Kidney capillary endothelial cell (primary cell): ENCODE results near the gene TMC2.

Experiments used
- DNase-seq: peaks from one replicate; pipeline ENCODE4 v3.0.0-alpha.2; 2018; ENCODE audit warnings: low spot score

The TMC2 gene

DNA sequence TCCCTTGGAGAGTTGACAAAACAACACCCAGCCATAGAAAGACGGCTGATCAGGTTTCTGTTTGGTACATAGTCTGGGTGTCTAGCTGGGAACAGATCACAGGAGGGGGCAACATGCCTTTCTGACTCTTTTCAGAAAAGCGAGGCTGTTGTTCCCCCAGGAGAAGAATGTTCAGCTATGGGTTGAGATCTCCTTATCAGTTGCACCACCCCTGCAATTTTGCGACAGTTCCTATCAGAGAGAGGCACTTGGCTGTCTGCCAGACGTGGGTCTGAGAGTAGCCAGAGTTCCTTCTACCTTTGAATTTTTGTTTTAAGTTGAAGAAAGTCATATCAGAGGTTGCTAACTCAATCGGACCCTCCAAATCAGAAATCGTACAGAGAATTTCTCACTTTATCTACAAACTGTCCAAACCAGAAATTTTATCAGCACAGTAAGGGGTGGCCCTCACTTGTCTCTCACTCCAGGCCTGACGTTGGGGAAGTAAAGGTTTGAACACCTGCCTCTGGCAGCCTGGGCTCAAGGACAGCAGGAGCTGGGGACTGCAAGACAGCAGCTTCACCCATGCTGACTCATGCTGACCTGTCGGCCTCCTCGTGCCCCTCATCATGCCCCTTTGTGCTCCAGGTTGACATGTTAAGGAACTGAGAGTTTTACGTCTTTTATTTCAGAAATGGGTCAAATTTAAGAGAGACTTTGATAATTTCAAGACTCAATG, 42.3 kb downstream of the TMC2 start:
- DNase-seq, result no peak

DNA sequence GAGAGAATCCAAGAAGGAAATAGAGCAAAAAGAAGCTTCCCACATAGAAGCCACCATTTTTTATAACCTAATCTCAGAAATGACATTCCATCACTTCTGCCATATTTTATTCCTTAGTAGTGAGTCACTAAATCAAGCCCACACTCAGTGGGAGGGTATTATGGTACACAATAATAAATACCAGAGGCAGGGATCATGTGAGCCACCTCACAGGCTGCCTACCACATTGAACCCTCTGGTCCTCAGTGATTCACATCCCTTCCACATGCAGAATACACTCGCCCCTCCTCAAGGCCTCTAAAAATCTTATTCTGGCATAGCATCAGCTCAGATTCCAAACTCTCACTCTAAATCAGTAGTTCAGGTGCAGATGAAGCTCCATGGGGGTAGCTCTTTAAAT, 49.4 kb downstream of the TMC2 start:
- no peak for DNase-seq

DNA sequence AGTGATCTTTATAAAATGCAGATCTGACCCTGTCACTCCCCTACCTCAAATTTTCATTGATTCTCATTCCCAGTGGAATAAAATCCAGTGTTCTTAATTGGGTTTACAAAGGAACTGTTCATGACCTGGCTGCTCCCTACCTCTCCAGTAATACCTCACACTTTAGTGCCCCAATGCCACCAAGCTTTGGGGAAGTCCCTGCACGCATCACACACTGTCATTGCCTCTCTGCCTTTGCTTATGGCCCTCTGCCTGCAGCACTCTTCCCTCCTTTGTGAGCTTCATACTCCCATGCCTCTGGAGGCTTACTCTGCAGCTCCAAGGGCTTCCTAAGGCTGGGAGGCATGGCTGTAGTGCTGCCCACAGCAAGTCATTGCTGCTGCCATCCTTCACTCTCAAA, 57.4 kb downstream of the TMC2 start:
- no peak for DNase-seq

DNA sequence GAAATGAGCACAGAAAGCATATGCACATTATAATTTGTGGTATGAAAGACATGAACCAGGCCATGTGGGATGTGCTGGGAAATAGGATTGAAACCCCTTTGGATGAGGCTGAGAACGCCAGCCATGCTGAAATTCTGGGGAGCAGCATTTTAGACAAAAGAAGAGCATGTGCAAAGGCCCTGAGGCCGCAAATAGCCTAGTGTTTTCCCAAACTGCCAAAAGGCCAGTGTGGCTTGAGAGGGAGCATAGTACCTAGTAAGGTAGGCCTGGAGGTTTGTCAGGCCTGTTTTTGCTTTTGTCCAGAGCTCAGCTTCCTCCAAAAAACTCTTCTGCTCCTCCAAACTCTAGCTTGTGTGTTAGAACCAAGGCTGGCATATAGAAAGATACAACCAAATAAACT, 58.7 kb downstream of the TMC2 start:
- no peak for DNase-seq

DNA sequence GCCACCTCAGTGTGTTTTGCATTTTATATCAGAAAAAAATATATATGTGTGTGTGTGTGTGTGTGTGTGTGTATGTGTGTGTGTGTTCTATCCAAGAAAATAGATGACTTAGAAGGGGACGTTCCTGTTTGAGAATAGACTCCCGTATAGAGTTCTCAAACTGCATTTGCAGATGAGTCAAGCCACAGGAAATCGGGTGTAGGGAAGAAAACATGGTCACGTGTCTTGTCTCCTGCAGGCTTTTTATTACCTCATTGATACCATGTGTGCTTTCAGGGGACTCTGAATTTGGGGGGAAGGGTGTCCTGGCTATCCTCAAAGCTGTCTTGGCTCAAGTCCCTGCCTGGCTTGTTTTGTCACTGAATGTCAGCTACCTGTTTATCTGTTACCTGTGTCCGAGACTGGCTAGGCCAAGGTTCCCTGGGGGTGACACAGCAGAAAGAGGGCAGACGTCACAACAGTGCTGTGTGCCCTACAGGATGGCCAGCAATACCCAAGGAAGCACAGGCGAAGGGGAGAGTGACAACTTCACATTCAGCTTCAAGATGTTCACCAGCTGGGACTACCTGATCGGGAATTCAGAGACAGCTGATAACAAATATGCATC, 60.4 kb downstream of the TMC2 start:
- peak; percentile 17 for DNase-seq

DNA sequence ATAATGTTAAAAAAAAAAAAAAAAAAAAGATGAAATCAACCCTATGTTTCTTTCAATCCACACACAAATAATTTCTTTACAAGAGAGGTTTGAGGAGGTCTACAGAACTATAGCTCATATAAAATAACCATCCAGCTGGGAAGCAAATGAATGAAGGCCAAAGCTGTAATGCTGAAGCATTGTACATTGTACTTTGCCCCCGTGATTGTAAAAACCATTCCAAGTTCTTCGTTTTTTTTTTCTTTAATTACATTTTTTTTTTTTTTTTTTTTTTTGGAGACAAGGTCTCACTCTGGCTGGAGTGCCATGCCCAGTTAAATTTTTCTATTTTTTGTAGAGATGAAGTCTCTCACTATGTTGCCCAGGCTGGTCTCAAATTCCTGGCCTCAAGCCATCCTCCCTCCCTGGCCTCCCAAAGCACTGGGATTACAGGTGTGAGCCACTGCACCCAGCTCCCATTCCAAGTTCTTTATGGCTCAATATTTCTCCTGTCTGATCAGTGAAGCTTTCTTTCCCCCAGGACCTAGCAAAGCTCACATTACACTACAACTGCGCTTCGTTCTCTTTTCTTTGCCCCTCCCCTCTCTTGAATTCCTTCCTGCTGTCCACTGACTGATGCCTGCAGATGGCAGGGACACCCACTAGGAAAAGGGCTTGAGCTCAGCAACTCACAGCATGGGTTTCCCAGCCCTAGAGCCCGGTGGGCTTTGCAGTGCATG, 63.1 kb downstream of the TMC2 start:
- no peak for DNase-seq

DNA sequence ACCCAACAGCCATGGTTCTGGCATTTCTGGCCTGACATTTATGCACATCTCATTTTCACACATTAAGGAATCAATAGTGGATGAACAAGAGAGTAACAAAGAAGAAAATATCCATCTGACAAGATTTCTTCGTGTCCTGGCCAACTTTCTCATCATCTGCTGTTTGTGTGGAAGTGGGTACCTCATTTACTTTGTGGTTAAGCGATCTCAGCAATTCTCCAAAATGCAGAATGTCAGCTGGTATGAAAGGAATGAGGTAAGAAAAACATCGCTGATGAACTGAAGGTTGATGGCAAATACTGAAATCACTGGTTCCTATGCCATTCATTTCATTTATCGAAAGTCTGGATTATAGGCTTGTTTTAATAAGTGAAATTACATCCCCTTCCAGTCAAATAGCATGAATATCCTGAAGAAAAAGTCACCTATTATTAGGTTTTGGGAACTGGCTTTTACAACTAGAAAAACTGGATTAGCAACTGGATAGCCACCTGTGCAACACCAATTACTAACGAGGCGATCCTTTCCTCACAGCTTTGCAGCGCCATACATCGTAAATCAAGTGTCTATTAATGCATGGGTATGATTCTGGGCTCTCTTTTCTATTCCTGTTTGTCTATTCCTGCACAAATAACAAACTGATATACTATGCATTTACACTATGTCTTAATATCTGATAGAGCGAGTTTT, 65.8 kb downstream of the TMC2 start:
- no peak for DNase-seq

DNA sequence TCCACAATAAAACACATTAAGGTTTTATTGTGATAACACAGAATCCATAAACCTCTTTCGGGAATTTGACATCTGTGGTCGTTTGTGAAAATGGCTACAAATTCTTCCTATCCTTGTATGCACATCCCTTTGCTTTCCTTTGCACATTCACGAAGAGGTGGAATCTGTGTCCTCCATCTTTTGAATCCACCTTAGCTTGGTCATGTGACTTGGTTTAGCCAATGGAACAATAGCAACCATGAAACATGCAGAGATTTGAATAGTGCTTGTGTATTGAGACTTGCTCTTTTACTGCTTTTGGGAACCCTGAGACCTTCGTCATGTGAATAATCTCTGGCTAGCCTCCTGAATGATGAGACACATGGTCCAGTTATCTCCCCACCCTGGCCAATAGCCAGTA, 66.4 kb downstream of the TMC2 start:
- DNase-seq, result no peak

DNA sequence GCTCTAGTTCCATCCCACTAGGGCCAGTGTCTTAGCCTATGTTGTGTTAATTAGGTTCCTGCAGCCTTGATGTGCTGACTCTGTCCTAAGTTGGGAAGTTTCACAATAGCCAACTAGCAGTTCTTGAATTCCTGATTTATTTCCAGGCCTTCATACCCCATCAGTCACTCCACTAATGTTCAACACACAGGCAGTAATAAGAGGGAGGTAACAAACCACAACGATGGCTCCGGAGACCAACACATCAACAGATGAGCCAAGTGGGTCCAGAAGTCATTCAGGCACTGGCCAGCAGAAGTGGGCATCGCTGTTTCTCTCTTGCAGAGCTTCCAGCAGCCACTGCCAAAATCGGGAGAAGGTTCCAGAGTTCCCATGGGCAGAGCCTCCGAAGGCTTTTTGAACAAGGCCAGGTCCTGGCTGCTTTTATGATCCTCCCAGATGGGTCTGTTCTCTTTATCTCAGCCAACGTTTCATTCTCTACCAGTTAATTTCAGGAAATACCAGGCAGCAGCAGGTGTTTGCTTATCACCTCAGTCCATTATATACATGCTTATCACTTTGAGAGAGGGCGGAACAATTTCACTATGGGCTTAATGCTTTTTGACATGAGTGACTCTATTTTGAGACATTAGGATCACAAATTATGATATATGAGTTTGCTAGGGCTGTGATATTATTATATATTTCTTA, 67.6 kb downstream of the TMC2 start:
- no peak for DNase-seq

DNA sequence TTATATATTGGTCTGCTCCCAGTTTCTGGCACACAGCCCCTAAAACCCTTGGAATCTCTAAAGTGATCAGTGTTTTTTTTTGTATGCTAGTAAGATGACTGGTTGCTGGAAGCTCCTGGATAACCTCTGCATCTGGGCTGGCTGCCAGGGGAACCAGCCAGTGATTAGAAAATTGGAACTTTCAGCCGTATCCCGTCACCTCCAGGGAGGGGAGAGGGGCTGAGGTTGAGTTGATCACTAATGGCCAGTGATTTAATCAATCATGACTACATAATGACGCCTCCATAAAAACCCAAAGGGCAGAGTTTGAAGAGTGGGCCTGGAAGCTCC, 68.1 kb downstream of the TMC2 start:
- no peak for DNase-seq

DNA sequence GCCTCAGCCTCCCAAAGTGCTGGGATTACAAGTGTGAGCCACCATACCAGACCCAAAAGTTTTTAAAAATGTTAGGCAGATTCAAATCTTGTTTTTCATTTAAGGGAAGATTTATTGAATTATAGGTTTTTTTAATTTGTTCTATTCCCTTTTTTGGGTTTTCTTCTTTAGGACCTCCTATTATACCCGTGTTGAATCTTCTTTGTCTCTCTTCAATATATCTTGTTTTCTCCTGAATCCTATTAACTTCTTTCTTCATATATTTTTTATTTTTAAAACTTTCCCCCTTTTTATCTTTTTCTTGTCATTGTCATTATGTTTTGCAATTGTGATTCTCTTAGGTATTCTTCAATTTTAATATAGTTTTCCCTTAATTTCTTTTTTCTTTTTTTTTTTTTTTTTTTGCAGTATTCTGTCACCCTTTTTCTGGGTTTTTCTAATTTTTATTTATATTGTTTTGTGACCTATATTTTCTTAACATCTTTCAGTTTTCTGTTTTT, 70.2 kb downstream of the TMC2 start:
- no peak for DNase-seq

DNA sequence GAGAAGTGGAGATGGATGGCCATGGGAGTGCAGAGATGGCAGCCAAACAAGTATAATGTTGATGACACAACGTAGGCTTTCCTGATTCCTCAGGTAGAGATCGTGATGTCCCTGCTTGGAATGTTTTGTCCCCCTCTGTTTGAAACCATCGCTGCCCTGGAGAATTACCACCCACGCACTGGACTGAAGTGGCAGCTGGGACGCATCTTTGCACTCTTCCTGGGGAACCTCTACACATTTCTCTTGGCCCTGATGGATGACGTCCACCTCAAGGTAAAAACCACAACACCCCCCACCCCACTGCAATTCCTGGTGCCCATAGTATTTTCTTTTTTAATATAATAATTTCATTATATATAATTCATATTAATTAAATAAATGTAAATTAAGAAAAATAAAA, 74.0 kb downstream of the TMC2 start:
- no peak for DNase-seq

DNA sequence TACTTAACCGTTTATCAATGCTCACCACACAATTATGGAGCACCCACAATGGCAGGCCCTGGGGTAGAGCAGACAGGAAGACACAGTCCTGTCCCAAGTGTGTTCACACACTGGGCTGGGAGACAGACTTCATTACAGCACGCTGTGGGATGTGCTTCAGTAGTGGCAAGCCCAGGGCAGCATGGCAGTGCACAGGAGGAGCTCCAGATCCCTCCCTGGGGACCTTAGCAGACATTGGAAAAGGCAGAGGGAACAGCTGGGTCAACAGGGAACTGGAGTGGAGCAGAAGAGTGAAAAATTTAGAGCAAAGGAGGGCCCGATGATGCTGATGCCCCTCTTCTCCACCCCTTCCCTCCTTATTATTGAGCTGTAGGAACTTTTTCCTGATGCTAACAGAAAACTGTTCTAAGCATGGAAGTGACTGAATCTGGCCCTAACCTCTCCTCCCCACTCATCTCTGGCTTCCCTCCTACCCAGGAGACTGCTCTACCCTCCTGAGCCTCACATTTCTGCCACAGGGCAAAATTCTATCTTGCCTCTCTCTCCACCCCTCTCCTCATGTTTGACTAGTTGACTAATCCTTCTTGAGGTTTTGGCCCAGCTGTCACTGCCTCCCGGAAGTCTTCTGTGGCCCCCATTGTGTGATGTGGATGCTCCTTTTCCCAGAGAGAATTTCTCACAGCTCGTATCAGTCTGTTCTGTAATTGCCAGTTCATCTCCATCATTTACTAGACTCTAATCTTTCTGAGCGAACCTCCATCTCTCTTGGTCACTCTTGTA, 74.8 kb downstream of the TMC2 start:
- no peak for DNase-seq

DNA sequence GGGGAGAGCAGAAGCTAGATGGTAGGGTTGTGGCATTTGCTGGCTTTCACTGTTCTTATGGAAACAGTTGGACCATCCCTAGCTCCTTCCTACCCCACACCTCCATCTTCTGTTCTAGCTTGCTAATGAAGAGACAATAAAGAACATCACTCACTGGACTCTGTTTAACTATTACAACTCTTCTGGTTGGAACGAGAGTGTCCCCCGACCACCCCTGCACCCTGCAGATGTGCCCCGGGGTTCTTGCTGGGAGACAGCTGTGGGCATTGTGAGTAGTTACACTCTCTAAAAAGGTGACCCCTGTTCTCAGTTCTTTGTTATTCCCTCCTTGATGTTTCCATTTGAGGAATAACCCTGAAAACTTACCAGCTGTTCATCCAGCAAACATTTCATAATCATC, 75.7 kb downstream of the TMC2 start:
- no peak for DNase-seq

DNA sequence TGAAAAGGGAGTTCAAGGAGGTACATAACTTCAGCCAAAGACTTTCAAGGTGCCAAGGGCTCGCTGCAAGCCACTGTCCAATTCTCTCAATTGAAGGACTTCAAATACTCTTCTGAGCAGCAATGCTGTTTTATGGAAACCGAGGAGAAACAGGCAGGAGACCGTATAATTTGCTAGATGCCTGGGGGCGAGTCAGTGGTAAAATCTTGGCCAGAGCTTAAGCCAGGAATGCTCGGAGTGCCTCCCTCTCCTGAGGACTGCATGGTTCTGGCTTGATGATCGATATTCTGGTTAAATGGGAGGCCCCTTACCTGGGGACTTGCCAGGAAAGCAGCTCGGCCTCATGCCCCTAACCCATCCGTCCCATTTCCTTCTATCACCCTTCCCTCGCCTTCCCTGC, 80.3 kb downstream of the TMC2 start:
- no peak for DNase-seq

DNA sequence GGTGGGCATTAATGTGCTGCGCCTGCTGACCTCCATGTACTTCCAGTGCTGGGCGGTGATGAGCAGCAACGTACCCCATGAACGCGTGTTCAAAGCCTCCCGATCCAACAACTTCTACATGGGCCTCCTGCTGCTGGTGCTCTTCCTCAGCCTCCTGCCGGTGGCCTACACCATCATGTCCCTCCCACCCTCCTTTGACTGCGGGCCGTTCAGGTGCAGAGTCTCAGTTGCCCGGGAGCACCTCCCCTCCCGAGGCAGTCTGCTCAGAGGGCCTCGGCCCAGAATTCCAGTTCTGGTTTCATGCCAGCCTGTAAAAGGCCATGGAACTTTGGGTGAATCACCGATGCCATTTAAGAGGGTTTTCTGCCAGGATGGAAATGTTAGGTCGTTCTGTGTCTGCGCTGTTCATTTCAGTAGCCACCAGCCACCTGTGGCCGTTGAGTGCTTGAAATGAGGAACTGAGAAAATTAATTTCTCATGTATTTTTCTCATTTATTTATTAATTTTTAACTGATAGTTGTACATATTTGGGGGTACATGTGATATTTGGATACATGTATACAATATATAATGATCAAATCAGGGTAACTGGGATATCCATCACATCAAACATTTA, 80.8 kb downstream of the TMC2 start:
- no peak for DNase-seq

DNA sequence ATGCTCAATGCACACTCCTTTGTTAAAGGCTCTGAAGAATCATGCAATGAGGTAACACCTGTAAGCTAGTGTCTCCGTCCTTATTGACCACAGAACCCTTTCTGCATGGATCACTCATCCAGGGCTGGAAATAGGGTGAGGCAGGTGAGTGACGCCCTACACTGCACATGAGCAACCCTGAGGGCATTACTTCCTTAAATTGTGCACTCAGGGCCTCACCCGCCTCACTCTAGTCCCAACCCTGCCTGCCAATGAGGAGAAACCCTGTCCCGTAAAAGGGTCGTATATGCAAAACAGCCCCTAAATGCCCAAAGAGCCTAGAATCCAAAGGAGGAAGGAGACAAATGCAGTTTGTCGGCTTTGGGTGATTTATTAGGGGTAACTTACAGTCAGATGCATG, 82.4 kb downstream of the TMC2 start:
- DNase-seq, result no peak

DNA sequence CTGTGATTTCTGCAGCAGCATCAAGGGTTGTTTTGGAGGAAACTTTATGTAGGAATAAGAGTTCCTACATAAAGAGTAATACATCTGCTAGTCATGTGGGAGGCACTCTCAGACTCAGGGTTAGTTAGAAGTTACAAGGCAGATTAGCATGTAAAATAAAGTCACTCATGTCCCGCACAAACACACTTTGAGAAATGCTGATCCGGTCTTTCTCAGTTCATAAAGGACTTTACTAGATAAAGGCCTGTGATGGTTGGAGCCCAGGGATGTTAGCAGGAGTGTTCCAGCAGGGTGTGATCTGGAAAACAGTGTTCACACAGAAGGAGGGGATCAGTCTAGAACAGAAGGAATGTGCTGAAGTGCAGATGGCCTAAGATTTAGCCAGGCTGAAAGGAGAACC, 83.0 kb downstream of the TMC2 start:
- DNase-seq, result no peak

DNA sequence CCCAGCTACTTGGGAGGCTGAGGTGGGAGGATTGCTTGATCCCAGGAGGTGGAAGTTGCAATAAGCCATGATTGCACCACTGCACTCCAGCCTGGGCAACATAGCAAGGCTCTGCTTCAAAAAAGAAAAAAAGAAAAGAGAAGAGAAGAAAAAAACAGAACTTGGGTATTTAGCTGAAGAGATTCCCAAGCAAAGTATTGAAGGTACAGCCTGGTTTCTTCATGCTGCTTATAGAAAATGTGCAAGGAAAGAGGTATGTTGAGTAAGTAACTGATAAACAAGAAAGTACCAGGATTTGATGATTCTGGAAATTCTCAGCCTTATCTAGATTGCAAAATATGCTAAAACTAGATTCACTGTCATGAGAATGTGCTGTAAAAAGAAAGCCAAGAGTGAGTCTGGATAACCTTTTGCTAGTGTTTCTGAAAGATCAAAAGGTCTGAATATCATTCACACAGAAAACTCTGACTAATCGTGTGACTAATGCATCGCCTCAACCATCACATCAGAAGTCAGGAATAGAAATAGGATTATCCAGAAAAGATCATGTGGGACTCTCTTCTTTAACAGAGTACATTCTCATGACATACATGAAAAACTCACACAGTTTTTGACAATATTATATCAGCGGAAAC, 83.7 kb downstream of the TMC2 start:
- peak; percentile 4 for DNase-seq

DNA sequence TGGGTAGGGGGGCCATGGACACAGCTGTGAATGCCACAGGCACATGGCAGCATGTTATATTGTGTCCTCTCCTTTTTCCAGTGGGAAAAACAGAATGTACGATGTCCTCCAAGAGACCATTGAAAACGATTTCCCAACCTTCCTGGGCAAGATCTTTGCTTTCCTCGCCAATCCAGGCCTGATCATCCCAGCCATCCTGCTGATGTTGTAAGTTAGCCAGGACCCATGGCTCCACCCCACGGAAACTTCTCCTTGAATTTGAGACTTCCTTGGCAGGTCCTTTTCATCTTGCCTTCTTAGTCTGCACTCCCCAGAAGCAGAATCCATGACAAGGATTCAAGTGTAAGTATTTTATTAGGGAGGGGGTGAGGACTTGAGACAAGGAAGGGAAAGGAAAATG, 87.8 kb downstream of the TMC2 start:
- DNase-seq, result no peak

DNA sequence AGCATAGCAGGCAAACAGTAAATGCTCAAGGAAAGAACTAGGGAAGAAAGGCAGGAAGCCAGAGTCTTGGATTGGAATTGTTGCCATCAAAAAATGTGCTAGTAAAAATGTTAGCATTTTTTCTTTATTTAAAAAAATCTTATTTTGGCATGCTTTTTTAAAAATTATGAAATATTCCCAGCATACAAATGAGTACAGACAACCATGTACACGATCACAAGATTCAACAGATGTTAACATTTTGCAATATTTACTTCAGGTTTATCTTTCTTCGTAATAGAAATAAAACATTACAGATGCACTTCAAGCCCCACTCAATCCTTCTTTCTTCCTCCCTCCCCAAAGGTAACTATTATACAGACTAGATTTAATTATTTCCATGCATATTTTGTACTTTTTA, 88.7 kb downstream of the TMC2 start:
- no peak for DNase-seq
